ENCODE results near the gene PCDH9. TPM values are rescaled to one million over a fixed set of nuclear protein-coding genes. Genes with fewer than 3 reads are reported as not detected.

PCDH9 gene
- polyA plus RNA-seq, 3 donors = 0.03 TPM; not detected in 1

DNA sequence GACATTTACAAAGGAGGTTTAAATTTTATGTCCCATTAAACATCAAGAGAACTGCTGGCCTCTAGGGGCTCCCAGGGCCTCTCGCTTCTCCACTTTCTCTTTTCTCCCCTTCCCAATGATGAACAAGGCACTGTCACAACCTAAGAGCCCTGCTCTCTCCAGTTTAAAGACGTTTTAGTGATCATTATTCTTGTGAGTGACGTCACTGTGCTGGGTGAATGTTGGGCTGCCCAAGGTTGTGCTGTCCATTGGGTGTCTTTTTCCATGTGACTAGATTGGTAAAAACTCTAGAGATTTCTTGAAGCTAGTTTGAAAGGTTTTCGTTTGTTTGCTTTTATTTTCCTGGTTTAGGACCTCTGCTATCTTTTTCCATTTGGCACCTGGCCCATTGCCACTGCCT, 602.6 kb downstream of the PCDH9 start:
- Mint-ChIP-seq H3K36me3 (peaks cover 0 to 3% of the 10 kb centered on the region in 2 donors), H3K4me1 (no peaks in the 10 kb centered on the region), H3K27ac (no peak overlapping the region), H3K27me3 (ENCODE audit: low read depth in 3 of 3) (no peaks in the 10 kb centered on the region), H3K4me3 (no peak overlapping the region), H3K9me3 (peaks cover 5 to 19% (median 6%) of the 10 kb centered on the region in 7 donors)
- Histone ChIP-seq H3K9ac (ENCODE audit: insufficient read depth, low read length, poor library complexity, severe bottlenecking) (no peak overlapping the region), H3K4me3 (replicated peaks in 1 of 3; ENCODE audit: low read depth in 2 of 3, low read length in 3 of 3) (no peak overlapping the region), H3K4me1 (ENCODE audit: control insufficient read depth in 1 of 2, insufficient read depth in 2 of 2, low read length in 2 of 2) (no peaks in the 10 kb centered on the region), H3K27me3 (ENCODE audit: control insufficient read depth in 2 of 2, insufficient read depth in 2 of 2, low read length in 2 of 2) (no peaks in the 10 kb centered on the region), H3K79me2 (ENCODE audit: insufficient read depth, low read length) (no peaks in the 10 kb centered on the region), H2AFZ (ENCODE audit: insufficient read depth, low read depth, low read length, poor library complexity, severe bottlenecking) (no peak overlapping the region), H3K4me2 (replicated peaks; ENCODE audit: extremely low read depth, low read length, poor library complexity, severe bottlenecking) (no peak overlapping the region), H3K36me3 (replicated peaks in 1 of 2; ENCODE audit: control insufficient read depth in 1 of 2, insufficient read depth in 2 of 2, low read length in 2 of 2) (no peaks in the 10 kb centered on the region), H3K27ac (ENCODE audit: low read depth in 1 of 2, low read length in 2 of 2) (no peak overlapping the region), H3K9me3 (replicated peaks in 1 of 2; ENCODE audit: control insufficient read depth in 1 of 2, insufficient read depth in 1 of 2, low read length in 2 of 2) (peaks cover 5 to 8% of the 10 kb centered on the region in 2 donors), H4K20me1 (ENCODE audit: insufficient read depth, low read length) (no peaks in the 10 kb centered on the region)
- WGBS (ENCODE audit: insufficient coverage) = 100% methylated on average over 1 of the region's 4 CpGs
- no peak for DNase-seq
- intact Hi-C loops (cut with micrococcal nuclease) = no loop called here
- TF ChIP-seq, protein P1, sequence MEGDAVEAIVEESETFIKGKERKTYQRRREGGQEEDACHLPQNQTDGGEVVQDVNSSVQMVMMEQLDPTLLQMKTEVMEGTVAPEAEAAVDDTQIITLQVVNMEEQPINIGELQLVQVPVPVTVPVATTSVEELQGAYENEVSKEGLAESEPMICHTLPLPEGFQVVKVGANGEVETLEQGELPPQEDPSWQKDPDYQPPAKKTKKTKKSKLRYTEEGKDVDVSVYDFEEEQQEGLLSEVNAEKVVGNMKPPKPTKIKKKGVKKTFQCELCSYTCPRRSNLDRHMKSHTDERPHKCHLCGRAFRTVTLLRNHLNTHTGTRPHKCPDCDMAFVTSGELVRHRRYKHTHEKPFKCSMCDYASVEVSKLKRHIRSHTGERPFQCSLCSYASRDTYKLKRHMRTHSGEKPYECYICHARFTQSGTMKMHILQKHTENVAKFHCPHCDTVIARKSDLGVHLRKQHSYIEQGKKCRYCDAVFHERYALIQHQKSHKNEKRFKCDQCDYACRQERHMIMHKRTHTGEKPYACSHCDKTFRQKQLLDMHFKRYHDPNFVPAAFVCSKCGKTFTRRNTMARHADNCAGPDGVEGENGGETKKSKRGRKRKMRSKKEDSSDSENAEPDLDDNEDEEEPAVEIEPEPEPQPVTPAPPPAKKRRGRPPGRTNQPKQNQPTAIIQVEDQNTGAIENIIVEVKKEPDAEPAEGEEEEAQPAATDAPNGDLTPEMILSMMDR (IDR thresholded peaks at IDR 0.05) = no peak

- intact Hi-C loops (cut with micrococcal nuclease) = no loop called here
- no peak for DNase-seq
- Mint-ChIP-seq H3K4me3 (no peak overlapping the region), H3K9me3 (peaks cover 0 to 18% (median 6%) of the 10 kb centered on the region in 7 donors), H3K36me3 (peaks cover 0 to 3% of the 10 kb centered on the region in 2 donors), H3K27ac (no peak overlapping the region), H3K27me3 (ENCODE audit: low read depth in 3 of 3) (no peaks in the 10 kb centered on the region), H3K4me1 (no peaks in the 10 kb centered on the region)
- Histone ChIP-seq H3K27ac (ENCODE audit: low read depth in 1 of 2, low read length in 2 of 2) (no peak overlapping the region), H3K4me1 (ENCODE audit: control insufficient read depth in 1 of 2, insufficient read depth in 2 of 2, low read length in 2 of 2) (no peaks in the 10 kb centered on the region), H4K20me1 (ENCODE audit: insufficient read depth, low read length) (no peaks in the 10 kb centered on the region), H3K4me3 (replicated peaks in 1 of 3; ENCODE audit: low read depth in 2 of 3, low read length in 3 of 3) (no peak overlapping the region), H3K9me3 (replicated peaks in 1 of 2; ENCODE audit: control insufficient read depth in 1 of 2, insufficient read depth in 1 of 2, low read length in 2 of 2) (peaks cover 0 to 13% of the 10 kb centered on the region in 2 donors), H3K4me2 (replicated peaks; ENCODE audit: extremely low read depth, low read length, poor library complexity, severe bottlenecking) (no peak overlapping the region), H2AFZ (ENCODE audit: insufficient read depth, low read depth, low read length, poor library complexity, severe bottlenecking) (no peak overlapping the region), H3K27me3 (ENCODE audit: control insufficient read depth in 2 of 2, insufficient read depth in 2 of 2, low read length in 2 of 2) (no peaks in the 10 kb centered on the region), H3K9ac (ENCODE audit: insufficient read depth, low read length, poor library complexity, severe bottlenecking) (no peak overlapping the region), H3K36me3 (replicated peaks in 1 of 2; ENCODE audit: control insufficient read depth in 1 of 2, insufficient read depth in 2 of 2, low read length in 2 of 2) (no peaks in the 10 kb centered on the region), H3K79me2 (ENCODE audit: insufficient read depth, low read length) (no peaks in the 10 kb centered on the region)
- WGBS (ENCODE audit: insufficient coverage) = no CpG with 5 or more reads among the region's 3 CpGs
- TF ChIP-seq, protein P1 (IDR thresholded peaks at IDR 0.05) = no peak
These were observed 605.8 kb downstream of the PCDH9 start for GRCh38 chr13:66624302-66624701.
